ENCODE data around the gene BCAS1. TPM values are rescaled to one million over a fixed set of nuclear protein-coding genes. Genes with fewer than 3 reads are reported as not detected.

BCAS1 gene
- total RNA-seq, 1 donor from 2014 or later = not detected

DNA sequence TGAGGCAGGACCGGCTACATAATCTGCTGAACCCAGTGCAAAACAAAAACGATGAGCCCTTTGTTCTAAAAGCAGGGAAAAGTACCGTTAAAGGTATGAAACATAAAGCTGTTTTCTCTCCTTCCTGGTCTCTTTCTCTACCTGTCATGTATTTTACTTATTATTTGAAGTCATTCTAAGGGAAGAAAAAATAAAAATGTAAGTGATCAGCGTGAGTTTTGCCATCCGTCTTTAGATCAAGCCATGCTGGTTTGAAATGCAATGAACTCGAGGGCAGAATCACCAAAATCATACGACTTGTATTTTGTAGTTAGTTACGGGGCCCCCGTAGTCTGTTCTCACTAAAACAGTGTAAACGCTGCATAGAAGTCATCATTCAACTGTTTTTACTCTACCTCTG lies 2.9 kb upstream of the BCAS1 start:
- H3K27me3 Mint-ChIP-seq (ENCODE audit: low read depth) = peaks cover 2% of the 10 kb centered on the region
- H3K4me1 Mint-ChIP-seq = no peaks in the 10 kb centered on the region
- H3K9me3 Mint-ChIP-seq = no peaks in the 10 kb centered on the region
- no peak for DNase-seq (ENCODE audit: low read depth, low spot score)
- no peak overlapping the region for H3K4me3 Mint-ChIP-seq
- no peaks in the 10 kb centered on the region for H3K36me3 Mint-ChIP-seq (ENCODE audit: low read depth)
- no peak overlapping the region for H3K27ac Mint-ChIP-seq (ENCODE audit: unreplicated experiment)
- TF ChIP-seq, protein P1, sequence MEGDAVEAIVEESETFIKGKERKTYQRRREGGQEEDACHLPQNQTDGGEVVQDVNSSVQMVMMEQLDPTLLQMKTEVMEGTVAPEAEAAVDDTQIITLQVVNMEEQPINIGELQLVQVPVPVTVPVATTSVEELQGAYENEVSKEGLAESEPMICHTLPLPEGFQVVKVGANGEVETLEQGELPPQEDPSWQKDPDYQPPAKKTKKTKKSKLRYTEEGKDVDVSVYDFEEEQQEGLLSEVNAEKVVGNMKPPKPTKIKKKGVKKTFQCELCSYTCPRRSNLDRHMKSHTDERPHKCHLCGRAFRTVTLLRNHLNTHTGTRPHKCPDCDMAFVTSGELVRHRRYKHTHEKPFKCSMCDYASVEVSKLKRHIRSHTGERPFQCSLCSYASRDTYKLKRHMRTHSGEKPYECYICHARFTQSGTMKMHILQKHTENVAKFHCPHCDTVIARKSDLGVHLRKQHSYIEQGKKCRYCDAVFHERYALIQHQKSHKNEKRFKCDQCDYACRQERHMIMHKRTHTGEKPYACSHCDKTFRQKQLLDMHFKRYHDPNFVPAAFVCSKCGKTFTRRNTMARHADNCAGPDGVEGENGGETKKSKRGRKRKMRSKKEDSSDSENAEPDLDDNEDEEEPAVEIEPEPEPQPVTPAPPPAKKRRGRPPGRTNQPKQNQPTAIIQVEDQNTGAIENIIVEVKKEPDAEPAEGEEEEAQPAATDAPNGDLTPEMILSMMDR (conservative IDR thresholded peaks at IDR 0.05) = no peak

DNA sequence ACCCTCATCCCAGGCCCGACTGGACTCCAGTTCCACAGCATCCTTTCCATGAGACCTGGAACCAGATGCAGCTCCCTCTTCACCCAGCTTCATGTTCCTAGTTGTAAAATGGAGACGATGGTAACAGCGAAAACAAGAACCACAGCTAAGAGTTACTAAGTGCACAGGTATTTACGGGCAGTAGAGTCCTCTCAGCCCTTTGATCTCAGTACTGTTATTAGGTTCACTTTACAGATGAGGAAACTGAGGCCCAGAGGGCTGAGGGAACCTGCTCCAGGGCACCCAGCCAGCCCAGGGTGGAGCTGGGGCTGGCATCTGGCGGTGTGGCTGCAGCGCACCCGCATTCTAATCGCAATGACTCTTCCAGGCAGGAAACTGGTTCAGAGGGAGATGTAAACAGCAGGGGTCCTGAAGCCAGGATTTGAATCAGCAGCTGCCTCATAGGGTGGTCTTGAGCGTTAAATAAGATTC lies 858 bp downstream of the BCAS1 start:
- no peak for DNase-seq (ENCODE audit: low read depth, low spot score)
- Mint-ChIP-seq H3K36me3 (ENCODE audit: low read depth) (no peaks in the 10 kb centered on the region), H3K4me3 (no peak overlapping the region), H3K4me1 (no peaks in the 10 kb centered on the region), H3K27me3 (ENCODE audit: low read depth) (peaks cover 2% of the 10 kb centered on the region), H3K9me3 (no peaks in the 10 kb centered on the region), H3K27ac (ENCODE audit: unreplicated experiment) (no peak overlapping the region)
- TF ChIP-seq, protein P1 (conservative IDR thresholded peaks at IDR 0.05) = no peak

DNA sequence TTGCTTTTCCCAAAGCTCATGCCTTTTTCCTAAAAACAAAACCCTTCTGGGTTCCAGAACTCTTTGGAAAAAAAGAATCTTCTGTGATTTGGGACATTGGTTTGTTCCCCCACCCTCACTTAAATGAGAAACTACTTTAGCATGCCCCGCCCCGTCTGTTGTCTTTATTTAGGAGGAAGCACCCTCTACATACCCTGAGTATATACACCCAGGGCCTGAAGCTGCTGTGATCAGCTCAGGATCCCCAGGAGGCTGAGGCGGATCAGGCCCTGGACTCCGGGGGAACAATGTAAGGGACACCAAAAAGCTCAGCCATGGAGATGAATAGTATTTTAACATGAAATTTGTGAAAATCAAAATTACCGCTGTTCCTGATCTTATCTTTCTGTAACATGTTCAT lies 1.4 kb downstream of the BCAS1 start:
- DNase-seq (ENCODE audit: low read depth, low spot score) = no peak
- TF ChIP-seq, protein P1 (conservative IDR thresholded peaks at IDR 0.05) = no peak
- H3K9me3 Mint-ChIP-seq = no peaks in the 10 kb centered on the region
- H3K27ac Mint-ChIP-seq (ENCODE audit: unreplicated experiment) = no peak overlapping the region
- no peaks in the 10 kb centered on the region for H3K4me1 Mint-ChIP-seq
- no peaks in the 10 kb centered on the region for H3K36me3 Mint-ChIP-seq (ENCODE audit: low read depth)
- H3K27me3 Mint-ChIP-seq (ENCODE audit: low read depth) = peaks cover 2% of the 10 kb centered on the region
- no peak overlapping the region for H3K4me3 Mint-ChIP-seq

DNA sequence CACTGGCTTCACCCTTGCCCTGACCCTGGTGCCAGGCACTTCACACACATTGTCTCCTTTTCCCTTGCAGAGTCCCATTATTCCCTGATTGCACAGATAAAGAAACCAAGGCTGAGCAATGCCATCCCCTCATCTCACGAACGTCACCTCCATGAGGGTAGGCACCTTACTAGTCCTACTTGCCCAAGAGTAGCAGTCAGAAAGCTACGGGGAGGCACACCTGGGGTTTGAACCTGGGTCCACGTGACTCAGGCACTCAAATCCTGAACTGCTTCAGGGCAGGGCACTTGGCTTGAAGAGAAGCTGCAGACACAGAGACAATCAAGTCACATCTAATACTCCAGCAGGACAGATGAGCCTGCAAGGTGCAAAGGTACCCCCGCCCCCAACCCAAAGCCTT lies 1.9 kb downstream of the BCAS1 start:
- Mint-ChIP-seq H3K4me1 (no peaks in the 10 kb centered on the region), H3K9me3 (no peaks in the 10 kb centered on the region), H3K27me3 (ENCODE audit: low read depth) (peaks cover 2% of the 10 kb centered on the region), H3K27ac (ENCODE audit: unreplicated experiment) (no peak overlapping the region), H3K4me3 (no peak overlapping the region), H3K36me3 (ENCODE audit: low read depth) (no peaks in the 10 kb centered on the region)
- TF ChIP-seq, protein P1 (conservative IDR thresholded peaks at IDR 0.05) = no peak
- DNase-seq (ENCODE audit: low read depth, low spot score) = no peak

DNA sequence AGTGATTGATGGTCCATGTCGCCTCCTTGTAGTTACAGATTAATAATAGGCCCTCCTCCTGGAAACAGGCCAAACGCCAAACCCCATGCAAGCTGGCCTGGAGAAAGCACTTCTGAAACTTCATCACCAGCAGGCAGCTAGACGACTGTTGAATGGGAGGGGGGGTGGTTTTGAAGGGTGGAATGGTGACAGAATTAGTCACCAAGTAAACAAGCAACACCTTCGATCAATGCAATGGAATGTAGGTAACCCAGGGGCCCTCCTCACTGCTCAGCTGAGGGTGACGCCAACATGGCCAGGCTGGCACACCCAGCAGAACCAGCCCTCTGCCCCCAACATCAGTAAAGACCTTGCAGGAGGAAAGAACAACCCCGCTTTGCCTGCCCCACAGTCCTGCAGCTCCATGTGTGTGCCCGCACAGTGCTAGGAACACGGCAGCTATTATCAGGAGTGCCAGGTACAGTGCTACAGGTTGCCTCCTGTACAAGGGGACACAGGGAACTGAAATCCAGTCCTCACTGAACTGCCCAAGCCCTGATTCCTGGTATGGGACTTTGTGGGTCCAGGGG lies 2.7 kb downstream of the BCAS1 start:
- Mint-ChIP-seq H3K27ac (ENCODE audit: unreplicated experiment) (no peak overlapping the region), H3K27me3 (ENCODE audit: low read depth) (peaks cover 2% of the 10 kb centered on the region), H3K4me3 (no peak overlapping the region), H3K9me3 (no peaks in the 10 kb centered on the region), H3K36me3 (ENCODE audit: low read depth) (no peaks in the 10 kb centered on the region), H3K4me1 (peaks cover 2% of the 10 kb centered on the region)
- no peak for DNase-seq (ENCODE audit: low read depth, low spot score)
- TF ChIP-seq, protein P1 (conservative IDR thresholded peaks at IDR 0.05) = no peak
